Activated effector memory CD4-positive, alpha-beta T cell treated with anti-CD3 and anti-CD28 coated beads, Interleukin-2, amount 50 U/mL, for 16 hours (primary cell): Measurements from ENCODE around the gene MAJIN.
"Not testable (repeated sequence)": the region's sequence is repeated elsewhere in the genome, so short reads cannot be mapped to it uniquely, and the experiment has no call there.

Experiments
- DNase-seq: peaks from one replicate; pipeline ENCODE4 v3.0.0-alpha.2; 2020

Gene MAJIN

DNA sequence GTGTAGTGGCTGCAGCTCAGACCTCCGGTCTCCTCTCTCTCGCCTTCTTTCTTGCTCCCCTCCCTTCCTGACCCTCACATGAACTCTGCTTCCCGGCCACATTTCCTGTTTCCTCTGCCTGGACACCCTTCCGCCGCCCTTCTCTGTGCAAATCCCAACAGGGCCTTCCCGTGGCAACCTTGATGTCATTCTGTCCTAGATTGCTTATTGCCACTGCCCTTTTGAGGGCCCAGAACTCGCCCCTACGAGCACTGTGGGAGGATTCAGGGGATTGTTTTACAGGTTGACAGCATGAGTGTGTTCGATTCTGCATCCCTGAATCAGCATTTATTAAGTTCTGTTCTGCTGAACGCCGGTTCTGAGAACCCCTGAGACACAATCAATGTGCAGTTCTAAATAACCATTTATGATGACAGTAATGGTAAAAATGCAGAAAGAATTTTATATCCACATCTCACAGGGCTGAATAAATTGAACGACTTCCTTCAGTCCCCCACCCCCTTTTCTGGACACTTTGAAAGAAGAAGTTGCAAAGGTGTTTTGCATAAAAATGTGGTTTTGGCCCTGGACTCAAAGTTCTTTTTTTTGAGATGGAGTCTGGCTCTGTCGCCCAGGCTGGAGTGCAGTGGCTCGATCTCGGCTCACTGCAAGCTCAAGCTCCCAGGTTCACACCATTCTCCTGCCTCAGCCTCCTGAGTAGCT lies 18.5 kb upstream of the MAJIN start:
- no peak for DNase-seq

DNA sequence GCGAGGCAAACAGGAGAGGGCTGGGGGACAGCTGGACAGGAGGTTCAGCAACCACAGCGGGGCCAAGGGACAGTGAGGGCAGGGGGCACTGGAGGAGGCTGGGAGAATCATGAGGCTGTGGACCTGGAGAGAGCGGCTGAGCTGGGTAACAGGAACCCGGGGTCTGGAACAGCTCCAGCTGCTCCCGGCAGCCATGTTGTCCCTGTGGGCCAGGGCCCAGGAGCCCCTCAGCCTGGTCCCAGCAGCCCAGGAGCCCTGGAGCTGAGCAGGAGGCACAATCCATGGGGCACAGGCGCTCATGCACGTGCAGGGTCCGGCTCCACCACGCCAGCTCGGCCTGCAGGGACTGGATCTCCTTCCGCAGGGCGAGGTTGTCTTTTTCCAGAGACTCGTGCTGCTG lies 17.5 kb upstream of the MAJIN start:
- no peak for DNase-seq

DNA sequence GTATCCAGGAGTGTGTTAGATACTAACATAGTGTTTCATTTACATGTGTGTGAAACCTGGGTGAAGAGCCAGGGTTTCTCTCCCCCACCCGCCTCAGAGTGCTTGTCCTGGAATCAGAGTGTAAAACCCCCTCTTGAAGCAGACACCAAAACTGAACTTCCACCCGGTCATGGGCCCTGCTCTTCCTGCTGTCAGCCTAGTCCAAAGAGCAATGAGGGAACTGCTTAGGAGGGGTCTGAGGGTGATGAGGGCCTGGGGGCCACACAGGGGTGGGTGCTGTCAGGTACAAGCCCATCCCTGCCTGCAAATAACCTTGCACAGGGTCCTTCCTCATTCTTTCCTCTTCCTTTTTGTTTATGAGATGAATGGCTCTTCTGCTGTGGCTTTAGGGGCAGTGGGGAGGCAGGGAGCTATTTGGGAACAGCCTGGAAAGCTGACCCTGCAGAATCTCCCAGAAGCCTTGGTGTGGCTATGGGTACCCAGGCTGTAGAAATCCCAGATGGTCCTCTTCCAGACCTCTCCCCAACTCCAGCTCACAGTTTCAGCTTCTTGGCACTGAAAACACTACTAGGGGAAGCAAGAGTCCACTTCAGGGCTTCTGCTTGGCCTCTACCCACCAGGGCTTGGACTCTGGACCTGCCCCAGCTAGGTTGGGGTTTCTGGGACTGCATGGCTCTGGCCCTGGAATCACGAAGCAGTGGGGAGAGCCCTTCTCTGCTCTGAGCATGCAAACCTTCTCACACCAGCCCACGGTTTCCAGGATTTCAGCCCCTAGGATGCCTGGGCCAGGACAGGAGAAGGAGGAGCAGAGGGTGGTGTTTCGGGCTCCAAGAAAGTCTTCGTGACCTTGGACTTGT lies 16.3 kb upstream of the MAJIN start:
- no peak for DNase-seq

DNA sequence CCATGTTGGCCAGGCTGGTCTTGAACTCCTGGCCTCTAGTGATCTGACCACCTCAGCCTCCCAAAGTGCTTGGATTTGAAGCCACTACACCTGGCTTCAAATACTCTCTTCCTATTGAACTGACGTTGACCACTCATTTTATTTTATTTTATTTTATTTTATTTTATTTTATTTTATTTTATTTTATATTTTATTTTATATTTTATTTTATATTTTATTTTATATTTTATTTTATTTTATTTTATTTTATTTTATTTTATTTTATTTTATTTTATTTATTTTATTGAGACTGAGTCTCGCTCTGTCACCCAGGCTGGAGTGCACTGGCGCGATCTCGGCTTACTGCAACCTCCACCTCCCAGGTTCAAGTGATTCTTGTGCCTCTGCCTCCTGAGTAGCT lies 11.4 kb upstream of the MAJIN start:
- DNase-seq, result not testable (repeated sequence)

DNA sequence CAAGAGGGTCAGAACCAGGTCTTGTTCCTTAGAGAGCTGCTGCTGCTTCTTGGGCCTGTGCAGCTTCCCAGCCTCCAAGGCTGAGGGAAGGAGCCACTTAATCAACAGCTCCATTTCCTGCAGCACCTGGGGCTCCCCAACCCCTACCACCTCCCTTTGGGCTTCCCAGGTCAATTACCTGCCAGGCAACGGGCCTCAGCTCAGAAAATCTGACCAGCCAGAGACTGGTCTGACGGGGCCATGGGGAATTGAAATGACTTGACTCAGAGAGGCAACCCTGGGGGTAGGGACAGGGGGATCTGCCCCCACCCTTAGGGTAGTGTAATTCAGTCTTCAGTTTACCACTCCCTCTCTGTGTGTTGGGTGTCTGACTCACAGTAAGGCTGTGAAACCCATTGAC lies 4.7 kb upstream of the MAJIN start:
- DNase-seq, result peak; percentile 46

GRCh38 chr11:64974124-64974523 lies 2.2 kb upstream of the MAJIN start:
- DNase-seq, result no peak

DNA sequence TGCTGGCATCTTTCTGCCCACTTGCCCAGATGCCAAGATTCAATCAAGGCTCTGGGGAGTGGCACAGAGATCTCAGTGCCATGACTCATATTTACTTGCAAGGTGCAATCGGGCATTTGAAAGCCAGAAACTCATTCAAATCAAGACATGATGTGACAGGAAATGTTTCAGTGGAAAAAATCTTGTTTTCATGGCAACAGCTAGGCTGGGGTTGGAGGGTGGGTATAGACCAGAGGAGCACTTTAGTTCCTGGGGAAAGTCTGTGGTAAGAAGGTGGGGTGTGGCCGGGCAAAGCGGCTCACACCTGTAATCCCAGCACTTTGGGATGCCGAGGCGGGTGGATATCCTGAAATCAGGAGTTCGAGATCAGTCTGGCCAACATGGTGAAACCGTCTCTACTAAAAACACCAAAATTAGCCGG lies 1.2 kb downstream of the MAJIN start:
- DNase-seq, result peak; percentile 64

- DNase-seq, result no peak
Observed at GRCh38 chr11:64969209-64969608, 2.7 kb downstream of the MAJIN start.

DNA sequence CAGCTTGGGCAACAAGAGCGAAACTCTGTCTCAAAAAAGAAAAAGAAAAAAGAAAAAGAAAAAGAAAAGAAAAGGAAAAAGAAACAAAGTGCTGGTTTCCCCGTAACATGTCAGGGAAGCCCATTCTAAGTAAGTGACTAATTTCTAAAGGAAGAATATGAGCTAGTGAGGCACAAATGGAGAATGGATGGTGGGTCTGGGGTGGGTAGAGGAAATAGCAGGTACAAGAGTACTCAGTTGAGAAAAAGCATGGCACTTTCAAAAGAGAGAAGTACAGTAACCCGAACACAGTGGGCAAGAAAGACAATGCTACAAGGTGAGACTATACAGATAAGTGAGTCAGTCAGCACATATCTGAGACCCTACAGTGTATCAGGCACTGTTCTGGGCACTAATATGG lies 4.5 kb downstream of the MAJIN start:
- no peak for DNase-seq

- DNase-seq, result no peak
Observed at GRCh38 chr11:64963072-64963631, 8.8 kb downstream of the MAJIN start.

GRCh38 chr11:64960719-64961118 lies 11.2 kb downstream of the MAJIN start:
- DNase-seq, result no peak

DNA sequence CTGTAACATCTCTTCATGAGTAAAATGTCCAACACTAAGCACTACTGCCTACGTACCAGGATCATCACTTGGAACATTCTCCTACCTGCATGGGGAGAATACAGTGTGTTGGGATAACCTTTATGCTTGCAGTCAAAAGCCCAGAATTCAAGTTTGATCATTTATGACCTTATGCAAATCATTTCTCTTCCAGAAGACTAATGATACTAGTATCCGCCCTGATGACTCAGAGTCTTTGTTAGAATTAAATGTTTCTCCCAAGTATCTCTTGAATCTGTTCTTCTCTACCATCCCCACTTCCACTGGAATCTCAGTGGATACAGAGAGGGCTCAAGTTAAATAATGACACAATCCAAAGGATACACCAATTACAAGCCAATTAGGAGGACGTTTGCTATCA lies 12.4 kb downstream of the MAJIN start:
- DNase-seq, result no peak

DNA sequence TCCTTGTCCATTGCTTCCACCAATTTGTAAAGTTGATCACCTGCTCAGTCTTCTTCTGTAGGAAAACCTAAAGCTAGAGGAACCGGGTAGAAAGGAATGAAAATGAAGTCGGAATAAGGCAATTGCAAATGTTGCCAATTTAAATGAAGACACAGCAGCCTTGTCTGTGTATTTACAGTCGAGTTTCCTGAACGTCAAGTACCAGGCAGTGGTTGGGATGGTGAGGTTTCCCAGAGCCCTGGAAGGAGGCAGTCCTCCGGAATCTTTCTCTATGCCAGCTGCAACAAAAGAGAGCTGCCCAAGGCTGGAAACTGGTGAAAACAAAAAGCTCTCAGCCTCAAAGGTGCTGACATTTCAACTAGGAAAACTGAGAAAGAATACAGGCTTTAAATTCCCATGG lies 17.7 kb downstream of the MAJIN start:
- DNase-seq, result no peak

DNA sequence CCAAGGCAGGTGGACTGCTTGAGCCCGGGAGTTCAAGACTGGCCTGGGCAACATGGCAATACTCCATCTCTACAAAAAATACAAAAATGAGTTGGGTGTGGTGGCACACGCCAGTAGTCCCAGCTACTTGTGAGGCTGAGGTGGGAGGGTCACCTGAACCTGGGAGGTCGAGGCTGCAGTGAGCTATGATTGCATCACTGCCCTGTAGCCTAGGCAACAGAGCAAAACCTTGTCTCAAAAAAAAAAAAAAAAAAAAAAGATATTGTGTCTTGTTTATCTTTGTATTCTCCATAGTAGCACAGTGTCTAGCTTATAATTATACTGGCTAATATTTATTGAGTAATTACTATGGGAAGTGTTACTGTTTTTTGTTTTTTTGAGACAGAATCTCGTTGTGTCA lies 20.4 kb downstream of the MAJIN start:
- no peak for DNase-seq

DNA sequence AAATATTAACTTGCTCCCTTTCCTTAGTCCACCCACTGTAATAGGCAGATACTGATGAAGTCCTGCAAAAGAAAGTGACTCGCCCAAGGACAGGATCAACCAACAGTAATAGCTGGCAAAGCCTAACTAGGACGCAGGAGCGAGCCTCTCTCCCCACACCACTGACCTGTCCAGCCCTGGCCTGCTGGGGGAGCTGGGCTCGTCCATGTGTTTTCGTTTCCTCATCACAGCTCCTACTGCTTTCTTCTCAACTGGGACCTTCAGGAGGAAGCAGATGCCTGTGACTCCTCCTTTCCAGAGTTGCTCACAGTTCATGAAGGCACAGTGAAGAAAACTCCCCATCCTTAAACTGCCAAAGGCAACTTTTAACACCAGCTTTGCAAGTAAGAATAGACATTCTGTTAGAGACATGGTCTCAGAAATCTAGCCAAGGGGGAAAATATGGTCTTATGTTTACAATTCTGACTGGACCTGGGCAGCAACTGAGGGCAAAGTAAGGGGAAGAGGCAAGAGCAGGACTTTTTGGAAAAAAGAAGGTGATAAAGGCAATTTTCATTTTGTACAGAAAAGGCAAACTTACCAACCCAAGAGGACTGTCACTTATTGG lies 24.6 kb downstream of the MAJIN start:
- no peak for DNase-seq

GRCh38 chr11:64936539-64936938 lies 35.4 kb downstream of the MAJIN start:
- DNase-seq, result no peak

DNA sequence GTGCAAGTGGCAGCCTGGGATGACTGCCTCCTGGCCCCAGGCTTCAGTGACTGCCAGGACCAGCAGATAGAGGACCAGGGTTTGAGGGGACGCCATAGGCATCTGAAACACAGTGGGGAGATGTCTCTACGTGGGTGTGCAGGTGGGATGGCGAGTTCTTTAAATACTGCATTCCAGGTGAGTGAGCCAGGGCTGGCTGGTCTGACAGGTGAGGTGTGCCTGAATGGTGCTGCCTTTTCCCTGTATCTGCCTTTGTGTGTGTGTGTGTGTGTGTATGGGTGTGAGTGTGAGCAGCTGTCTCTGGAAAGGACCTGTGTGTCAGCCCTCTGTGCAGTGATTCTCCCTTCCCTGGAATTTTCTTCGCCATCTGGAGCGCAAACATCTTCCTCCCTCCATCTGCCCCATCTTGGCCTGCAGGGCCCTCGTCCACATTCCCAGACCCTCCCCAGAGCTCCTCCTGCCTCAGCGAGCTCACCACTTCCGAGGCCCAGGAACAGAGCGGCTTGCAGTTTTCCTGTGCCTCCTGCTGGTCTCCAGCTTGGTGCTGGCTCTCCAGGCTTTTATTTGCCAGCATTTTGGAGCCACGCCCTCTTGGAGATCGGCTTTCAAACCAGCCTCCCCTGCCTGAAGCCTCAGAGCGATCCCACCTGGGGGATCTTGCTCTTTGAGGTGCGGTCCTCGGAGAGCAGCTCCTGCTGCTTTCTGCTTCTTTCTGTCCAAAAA lies 36.4 kb downstream of the MAJIN start, which contains the start of gene GPHA2:
GPHA2 (minus strand) TSS at position 535 of the 723 bp plus-strand sequence; CDS start at position 102, 433 bp downstream.
- no peak for DNase-seq

DNA sequence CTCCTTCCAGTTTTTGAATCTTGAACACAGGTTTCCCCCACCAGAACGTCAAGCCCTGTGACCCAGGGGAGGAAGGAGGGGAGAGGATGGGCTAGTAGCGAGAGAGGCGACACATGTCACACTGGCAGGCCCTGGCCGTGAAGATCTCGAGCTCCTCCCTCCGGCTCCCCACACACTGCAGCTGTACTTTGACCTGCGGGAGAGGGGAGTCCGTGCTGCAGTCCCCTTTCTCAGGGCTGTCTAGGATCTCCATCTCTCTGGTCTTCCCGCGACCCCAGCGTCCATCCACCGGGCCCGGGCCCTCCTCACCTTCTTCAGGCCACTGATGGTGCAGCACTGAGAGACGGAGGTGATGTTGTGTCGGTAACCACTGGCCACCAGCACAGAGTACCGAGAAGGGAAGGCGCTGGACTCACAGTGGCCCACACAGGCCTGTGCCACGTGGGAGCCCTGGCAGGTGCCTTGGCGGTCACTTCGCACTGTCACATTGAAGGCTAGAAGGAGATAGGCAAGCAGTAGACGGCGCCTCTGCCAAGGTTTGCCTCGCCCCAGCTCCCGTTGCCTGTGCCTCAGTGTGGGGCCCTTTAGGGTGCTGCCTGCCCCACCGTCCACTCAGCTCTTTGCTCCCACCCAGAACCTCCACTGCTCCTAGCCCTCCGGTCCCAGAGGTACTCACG lies 37.1 kb downstream of the MAJIN start:
- DNase-seq, result no peak

- peak; percentile 47 for DNase-seq
Observed at GRCh38 chr11:64933935-64934681, 37.8 kb downstream of the MAJIN start.

- peak; percentile 27 for DNase-seq
Observed at GRCh38 chr11:64933213-64933934, 38.5 kb downstream of the MAJIN start.

DNA sequence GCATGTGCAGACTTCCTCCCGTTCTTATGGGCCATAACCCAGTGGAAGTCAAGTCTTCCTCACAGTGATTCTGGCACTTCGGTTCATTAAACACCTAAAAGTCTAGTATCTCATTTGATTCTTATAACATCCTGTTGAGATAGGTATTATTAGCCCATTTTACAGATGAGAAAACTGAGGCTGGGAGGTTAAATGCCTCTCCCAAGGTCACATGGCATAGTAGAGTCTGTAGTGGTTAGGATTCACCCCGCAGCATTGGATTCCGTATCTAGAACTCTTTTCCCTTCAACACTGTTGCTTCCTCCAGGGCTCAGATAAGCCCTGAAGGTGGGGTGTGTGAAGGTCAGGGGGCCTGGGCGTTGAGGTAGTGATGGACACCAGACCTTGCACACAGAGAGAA lies 39.6 kb downstream of the MAJIN start:
- DNase-seq, result peak; percentile 28
